Measurements from ENCODE around the gene MINDY4. TPM values are rescaled to one million over a fixed set of nuclear protein-coding genes. Genes with fewer than 3 reads are reported as not detected.

MINDY4 gene
- total RNA-seq, 2 donors from 2014 or later, result 3.9 to 5.1 TPM

GRCh38 chr7:30841801-30842541 lies 70.8 kb downstream of the MINDY4 start:
- ATAC-seq, result no peak
- DNase-seq, result no peak
- intact Hi-C loops (cut with DNase I), result no loop called here

- intact Hi-C loops (cut with DNase I), result no loop called here
- no peak for DNase-seq
- ATAC-seq, result peak; percentile 33 to 52
Observed at GRCh38 chr7:30842542-30843451, 71.6 kb downstream of the MINDY4 start.

- no peak for DNase-seq
- intact Hi-C loops (cut with DNase I), result no loop called here
- no peak for ATAC-seq
Observed at GRCh38 chr7:30843741-30844482, 72.7 kb downstream of the MINDY4 start.

GRCh38 chr7:30844483-30844874 lies 73.3 kb downstream of the MINDY4 start:
- intact Hi-C loops (cut with DNase I), result no loop called here
- no peak for DNase-seq
- no peak for ATAC-seq

- intact Hi-C loops (cut with DNase I), result no loop called here
- DNase-seq (no peak), ATAC-seq (no peak)
Observed at GRCh38 chr7:30844916-30845315, 73.7 kb downstream of the MINDY4 start.

- intact Hi-C loops (cut with DNase I), result no loop called here
- ATAC-seq (peak; percentile 51 to 65), DNase-seq (peak; percentile 72)
Observed at GRCh38 chr7:30845426-30846135, 74.4 kb downstream of the MINDY4 start.

- intact Hi-C loops (cut with DNase I), result no loop called here
- DNase-seq (no peak), ATAC-seq (peak in 1 of 2 donors; percentile 4)
Observed at GRCh38 chr7:30846378-30846777, 75.2 kb downstream of the MINDY4 start.

GRCh38 chr7:30848121-30848855 lies 77.1 kb downstream of the MINDY4 start:
- intact Hi-C loops (cut with DNase I), result no loop called here
- DNase-seq, result no peak
- no peak for ATAC-seq

- intact Hi-C loops (cut with DNase I), result no loop called here
Observed at GRCh38 chr7:30849565-30849964, 78.3 kb downstream of the MINDY4 start.

GRCh38 chr7:30850426-30850825 lies 79.2 kb downstream of the MINDY4 start:
- ATAC-seq, result no peak
- intact Hi-C loops (cut with DNase I), result no loop called here
- DNase-seq, result no peak

More at GRCh38 chr7:30849565-30849964, 78.3 kb downstream of the MINDY4 start:
- DNase-seq (no peak), ATAC-seq (no peak)

GRCh38 chr7:30851651-30852307 lies 80.6 kb downstream of the MINDY4 start:
- DNase-seq, result no peak
- no peak for ATAC-seq
- intact Hi-C loops (cut with DNase I), result no loop called here

- DNase-seq (no peak), ATAC-seq (peak in 1 of 2 donors; percentile 11)
- intact Hi-C loops (cut with DNase I), result no loop called here
Observed at GRCh38 chr7:30852308-30852684, 81.1 kb downstream of the MINDY4 start.

- ATAC-seq, result no peak
- intact Hi-C loops (cut with DNase I), result no loop called here
- no peak for DNase-seq
Observed at GRCh38 chr7:30852744-30853288, 81.6 kb downstream of the MINDY4 start.

- intact Hi-C loops (cut with DNase I), result no loop called here
- ATAC-seq (no peak), DNase-seq (no peak)
Observed at GRCh38 chr7:30853576-30853975, 82.4 kb downstream of the MINDY4 start.

GRCh38 chr7:30855936-30856335 lies 84.7 kb downstream of the MINDY4 start:
- no peak for DNase-seq

GRCh38 chr7:30858576-30858975 lies 87.4 kb downstream of the MINDY4 start:
- intact Hi-C loops (cut with DNase I), result no loop called here
- ATAC-seq, result no peak
- no peak for DNase-seq

More at GRCh38 chr7:30855936-30856335, 84.7 kb downstream of the MINDY4 start:
- no peak for ATAC-seq
- intact Hi-C loops (cut with DNase I), result no loop called here

- ATAC-seq (no peak), DNase-seq (no peak)
- intact Hi-C loops (cut with DNase I), result no loop called here
Observed at GRCh38 chr7:30859202-30859939, 88.2 kb downstream of the MINDY4 start.
